ENCODE data around the gene ANKDD1A. TPM values are rescaled to one million over a fixed set of nuclear protein-coding genes. Genes with fewer than 3 reads are reported as not detected.

The ANKDD1A gene
- total RNA-seq, 4 donors from 2014 or later: 2.1 to 3.6 (median 2.8) TPM

DNA sequence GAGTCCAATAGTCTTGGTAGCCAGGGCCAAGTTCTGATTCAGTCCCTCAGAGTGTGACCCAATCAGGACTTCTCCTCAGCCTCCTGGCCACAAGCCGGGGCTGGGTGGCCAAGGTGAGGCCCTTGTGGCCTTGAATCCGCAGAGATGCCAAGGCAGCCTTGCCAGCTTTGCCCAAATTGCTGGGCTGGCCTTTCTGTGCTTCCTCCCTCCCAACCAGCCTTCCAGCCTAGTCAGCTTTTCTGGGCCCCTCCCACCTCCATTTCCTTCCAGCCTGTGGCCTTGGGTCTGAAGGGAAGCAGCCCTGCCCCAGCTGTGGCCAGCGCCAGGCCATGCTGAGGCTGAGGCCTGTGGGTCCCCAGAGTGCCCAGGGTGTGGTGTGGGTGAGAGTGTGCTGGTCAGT, 34.3 kb upstream of the ANKDD1A start:
- peak in 1 of 2 donors; percentile 83 for DNase-seq (ENCODE audit: low spot score in 2 of 2)
- Histone ChIP-seq H3K4me1 (peaks cover 17% of the 10 kb centered on the region), H3K27me3 (no peaks in the 10 kb centered on the region), H3K4me3 (no peak overlapping the region), H3K36me3 (no peaks in the 10 kb centered on the region), H3K27ac (no peak overlapping the region), H3K9me3 (no peaks in the 10 kb centered on the region)
- WGBS: 40% methylated on average over 3 of the region's 3 CpGs
- TF ChIP-seq CTCF (IDR thresholded peaks at IDR 0.05) (no peak), POLR2AphosphoS5 (IDR thresholded peaks at IDR 0.05) (no peak), EP300 (IDR thresholded peaks at IDR 0.05) (no peak), POLR2A (IDR thresholded peaks at IDR 0.05) (no peak)

- Histone ChIP-seq H3K27ac (no peak overlapping the region), H3K4me1 (peaks cover 30% of the 10 kb centered on the region), H3K4me3 (no peak overlapping the region), H3K27me3 (no peaks in the 10 kb centered on the region), H3K36me3 (no peaks in the 10 kb centered on the region), H3K9me3 (no peaks in the 10 kb centered on the region)
- DNase-seq (ENCODE audit: low spot score in 2 of 2): no peak
- TF ChIP-seq POLR2AphosphoS5 (IDR thresholded peaks at IDR 0.05) (peak in 1 of 3 donors; percentile 41), CTCF (IDR thresholded peaks at IDR 0.05) (no peak), POLR2A (IDR thresholded peaks at IDR 0.05) (no peak), EP300 (IDR thresholded peaks at IDR 0.05) (no peak)
- 84% methylated on average over 8 of the region's 8 CpGs for WGBS
These were observed 33.0 kb upstream of the ANKDD1A start for GRCh38 chr15:64878705-64879104.

DNA sequence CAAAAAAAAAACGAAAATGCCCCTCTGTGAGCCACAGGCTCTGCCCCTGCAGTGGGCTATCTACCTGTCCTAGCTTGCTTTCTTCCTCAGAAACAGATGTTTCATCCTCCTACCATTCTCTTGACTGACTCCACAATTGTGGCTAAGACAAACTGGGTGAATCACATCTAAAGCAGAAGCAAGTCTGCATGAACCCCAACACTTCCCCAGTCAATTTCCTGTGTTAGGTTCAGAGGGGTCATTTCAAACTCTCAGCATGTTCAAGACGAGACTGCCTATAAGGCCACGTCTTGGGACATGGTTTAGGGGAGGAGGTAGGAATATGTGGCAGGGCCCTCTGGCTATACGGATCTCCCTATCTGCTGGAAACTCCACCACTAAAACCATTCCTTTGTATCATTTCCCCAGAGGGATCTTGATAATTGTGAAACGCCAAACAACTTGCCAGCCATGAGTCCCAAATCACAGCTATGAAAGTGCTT, 28.6 kb upstream of the ANKDD1A start:
- 58% methylated on average over 5 of the region's 5 CpGs for WGBS
- H3K4me3 ChIP-seq: no peak overlapping the region
- no peak for DNase-seq (ENCODE audit: low spot score in 2 of 2)
- TF ChIP-seq POLR2A (IDR thresholded peaks at IDR 0.05) (no peak), POLR2AphosphoS5 (IDR thresholded peaks at IDR 0.05) (no peak), EP300 (IDR thresholded peaks at IDR 0.05) (no peak), CTCF (IDR thresholded peaks at IDR 0.05) (no peak)
- peaks cover 30% of the 10 kb centered on the region for H3K4me1 ChIP-seq
- H3K27me3 ChIP-seq: no peaks in the 10 kb centered on the region
- no peaks in the 10 kb centered on the region for H3K36me3 ChIP-seq
- peak overlapping the region; percentile 60 for H3K27ac ChIP-seq
- no peaks in the 10 kb centered on the region for H3K9me3 ChIP-seq

DNA sequence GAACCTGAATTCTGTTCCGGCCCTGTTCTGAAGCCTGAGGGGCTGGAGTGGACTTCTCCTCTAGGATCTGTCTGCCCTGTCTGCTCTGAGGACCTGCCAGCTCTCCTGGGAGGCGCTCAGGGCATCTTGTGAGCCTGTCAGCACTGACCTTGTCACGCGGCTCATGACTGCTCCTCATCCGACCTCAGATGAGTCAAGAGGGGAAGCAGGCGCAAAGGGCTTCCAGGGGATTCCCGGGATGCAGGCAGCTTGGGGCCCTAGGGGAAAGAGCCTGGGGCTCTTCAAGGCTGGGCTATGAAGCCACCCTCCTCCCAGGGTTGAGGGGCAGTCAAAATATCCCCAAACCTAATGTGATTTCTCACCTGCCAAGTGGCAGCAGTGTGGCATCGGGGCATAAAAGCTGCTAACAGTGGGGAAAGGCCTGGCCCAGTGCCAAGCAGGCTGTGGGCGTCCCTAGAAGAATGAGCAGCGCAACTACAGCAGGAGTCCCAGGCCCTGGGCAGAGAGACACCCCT, 27.6 kb upstream of the ANKDD1A start:
- WGBS: 24% methylated on average over 8 of the region's 10 CpGs
- peaks cover 26% of the 10 kb centered on the region for H3K4me1 ChIP-seq
- H3K27me3 ChIP-seq: no peaks in the 10 kb centered on the region
- TF ChIP-seq POLR2AphosphoS5 (IDR thresholded peaks at IDR 0.05) (peak in 1 of 3 donors; percentile 32), POLR2A (IDR thresholded peaks at IDR 0.05) (no peak), CTCF (IDR thresholded peaks at IDR 0.05) (no peak), EP300 (IDR thresholded peaks at IDR 0.05) (no peak)
- no peaks in the 10 kb centered on the region for H3K9me3 ChIP-seq
- H3K36me3 ChIP-seq: no peaks in the 10 kb centered on the region
- DNase-seq (ENCODE audit: low spot score in 2 of 2): peak in 1 of 2 donors; percentile 89
- no peak overlapping the region for H3K4me3 ChIP-seq
- H3K27ac ChIP-seq: peak overlapping the region; percentile 45

DNA sequence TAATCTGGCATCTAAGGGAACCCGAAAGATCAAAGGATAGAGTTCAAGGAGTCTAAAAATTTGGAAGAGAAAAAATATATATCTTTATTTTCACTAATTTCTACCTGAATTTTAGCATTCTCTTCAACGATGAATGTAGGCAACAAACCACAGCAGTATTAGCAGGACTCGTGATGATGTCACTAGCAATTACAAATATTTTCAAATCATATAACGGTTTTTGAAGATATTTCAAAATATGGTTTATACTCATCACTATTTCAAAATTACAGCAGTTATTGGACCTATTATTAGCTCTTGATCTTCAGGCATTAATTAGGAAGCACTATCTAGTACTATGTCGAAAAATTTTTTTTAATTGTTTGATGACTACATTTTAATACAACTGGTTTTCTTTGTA, 27.0 kb upstream of the ANKDD1A start:
- no peaks in the 10 kb centered on the region for H3K9me3 ChIP-seq
- no peak overlapping the region for H3K27ac ChIP-seq
- no peak overlapping the region for H3K4me3 ChIP-seq
- TF ChIP-seq POLR2AphosphoS5 (IDR thresholded peaks at IDR 0.05): no peak
- TF ChIP-seq CTCF (IDR thresholded peaks at IDR 0.05): no peak
- no peak for TF ChIP-seq POLR2A (IDR thresholded peaks at IDR 0.05)
- TF ChIP-seq EP300 (IDR thresholded peaks at IDR 0.05): no peak
- no peaks in the 10 kb centered on the region for H3K36me3 ChIP-seq
- WGBS: 82% methylated on average over 5 of the region's 5 CpGs
- no peaks in the 10 kb centered on the region for H3K27me3 ChIP-seq
- H3K4me1 ChIP-seq: peaks cover 26% of the 10 kb centered on the region
- DNase-seq (ENCODE audit: low spot score in 2 of 2): no peak
